ENCODE measurements around the gene POGLUT3. TPM values are rescaled to one million over a fixed set of nuclear protein-coding genes. Genes with fewer than 3 reads are reported as not detected.

Gene POGLUT3
- total RNA-seq, 1 donor from 2014 or later = 27.3 TPM

GRCh38 chr11:108536783-108537182 lies 38.6 kb upstream of the POGLUT3 start:
- no peak overlapping the region for H3K27ac ChIP-seq
- no peak for DNase-seq (ENCODE audit: low spot score)
- no peaks in the 10 kb centered on the region for H3K36me3 ChIP-seq
- H3K4me3 ChIP-seq = no peak overlapping the region
- H3K9ac ChIP-seq = no peak overlapping the region
- no peaks in the 10 kb centered on the region for H3K9me3 Mint-ChIP-seq
- peaks cover 11% of the 10 kb centered on the region for H3K4me1 Mint-ChIP-seq
- peaks cover 19% of the 10 kb centered on the region for H3K4me1 ChIP-seq
- H3K9me3 ChIP-seq (ENCODE audit: low read depth) = no peaks in the 10 kb centered on the region
- H3K36me3 Mint-ChIP-seq = no peaks in the 10 kb centered on the region
- H3K27ac Mint-ChIP-seq = no peak overlapping the region
- H4K20me1 ChIP-seq (ENCODE audit: low read depth) = no peaks in the 10 kb centered on the region
- H3K4me2 ChIP-seq = no peak overlapping the region
- no peaks in the 10 kb centered on the region for H3K79me2 ChIP-seq (ENCODE audit: low read depth)
- H2AFZ ChIP-seq (replicated peaks) = no peak overlapping the region
- H3K27me3 ChIP-seq = no peaks in the 10 kb centered on the region
- TF ChIP-seq CTCF (IDR thresholded peaks at IDR 0.05) (no peak), EZH2 (IDR thresholded peaks at IDR 0.05) (no peak), EZH2phosphoT487 (IDR thresholded peaks at IDR 0.05) (no peak)
- no peak overlapping the region for H3K4me3 Mint-ChIP-seq
- peaks cover 5% of the 10 kb centered on the region for H3F3A ChIP-seq (ENCODE audit: low read depth)
- no peaks in the 10 kb centered on the region for H3K27me3 Mint-ChIP-seq (ENCODE audit: insufficient read depth, low read depth)

GRCh38 chr11:108535384-108535955 lies 37.3 kb upstream of the POGLUT3 start:
- no peak for DNase-seq (ENCODE audit: low spot score)

GRCh38 chr11:108534274-108534882 lies 36.2 kb upstream of the POGLUT3 start:
- no peak for DNase-seq (ENCODE audit: low spot score)
- H3K27ac Mint-ChIP-seq = no peak overlapping the region

More at GRCh38 chr11:108535384-108535955, 37.3 kb upstream of the POGLUT3 start:
- Histone ChIP-seq H3K27me3 (no peaks in the 10 kb centered on the region), H3K4me2 (no peak overlapping the region), H3K27ac (no peak overlapping the region), H3K9ac (no peak overlapping the region), H4K20me1 (ENCODE audit: low read depth) (no peaks in the 10 kb centered on the region), H3K79me2 (ENCODE audit: low read depth) (no peaks in the 10 kb centered on the region), H2AFZ (replicated peaks) (no peak overlapping the region), H3K9me3 (ENCODE audit: low read depth) (no peaks in the 10 kb centered on the region), H3K36me3 (no peaks in the 10 kb centered on the region), H3F3A (ENCODE audit: low read depth) (peaks cover 5% of the 10 kb centered on the region), H3K4me3 (no peak overlapping the region), H3K4me1 (peaks cover 19% of the 10 kb centered on the region)
- TF ChIP-seq CTCF (IDR thresholded peaks at IDR 0.05) = no peak
- no peak for TF ChIP-seq EZH2phosphoT487 (IDR thresholded peaks at IDR 0.05)
- no peak for TF ChIP-seq EZH2 (IDR thresholded peaks at IDR 0.05)
- no peaks in the 10 kb centered on the region for H3K36me3 Mint-ChIP-seq
- H3K4me1 Mint-ChIP-seq = peaks cover 11% of the 10 kb centered on the region
- no peak overlapping the region for H3K27ac Mint-ChIP-seq
- H3K27me3 Mint-ChIP-seq (ENCODE audit: insufficient read depth, low read depth) = peaks cover 2% of the 10 kb centered on the region
- H3K9me3 Mint-ChIP-seq = no peaks in the 10 kb centered on the region
- no peak overlapping the region for H3K4me3 Mint-ChIP-seq

More at GRCh38 chr11:108534274-108534882, 36.2 kb upstream of the POGLUT3 start:
- Histone ChIP-seq H3K27ac (no peak overlapping the region), H3K36me3 (no peaks in the 10 kb centered on the region), H3K79me2 (ENCODE audit: low read depth) (no peaks in the 10 kb centered on the region), H3K27me3 (no peaks in the 10 kb centered on the region), H3K4me2 (no peak overlapping the region), H2AFZ (replicated peaks) (no peak overlapping the region), H3K4me3 (no peak overlapping the region), H3K9me3 (ENCODE audit: low read depth) (no peaks in the 10 kb centered on the region), H3K4me1 (peaks cover 18% of the 10 kb centered on the region), H3K9ac (no peak overlapping the region), H4K20me1 (ENCODE audit: low read depth) (no peaks in the 10 kb centered on the region), H3F3A (ENCODE audit: low read depth) (peaks cover 5% of the 10 kb centered on the region)
- no peak overlapping the region for H3K4me3 Mint-ChIP-seq
- peaks cover 2% of the 10 kb centered on the region for H3K27me3 Mint-ChIP-seq (ENCODE audit: insufficient read depth, low read depth)
- no peaks in the 10 kb centered on the region for H3K36me3 Mint-ChIP-seq
- TF ChIP-seq EZH2 (IDR thresholded peaks at IDR 0.05) = no peak
- TF ChIP-seq CTCF (IDR thresholded peaks at IDR 0.05) = no peak
- TF ChIP-seq EZH2phosphoT487 (IDR thresholded peaks at IDR 0.05) = no peak
- H3K9me3 Mint-ChIP-seq = no peaks in the 10 kb centered on the region
- H3K4me1 Mint-ChIP-seq = peaks cover 11% of the 10 kb centered on the region

Measured in neural progenitor cell (in vitro differentiated cells).